HG03097 (cell line): ENCODE data around the gene NLGN1.

ENCODE experiments used
- ATAC-seq: cut with Tn5 transposase; IDR thresholded peaks from one replicate; pipeline ENCODE4 v1.9.1; 2021; ENCODE audit not compliant: unreplicated experiment, low FRiP score

The NLGN1 gene

GRCh38 chr3:173939331-173939730 is 541.8 kb downstream of the NLGN1 start:
- no peak for ATAC-seq

GRCh38 chr3:173943264-173943663 is 545.7 kb downstream of the NLGN1 start:
- ATAC-seq, result no peak

GRCh38 chr3:173945170-173945569 is 547.6 kb downstream of the NLGN1 start:
- no peak for ATAC-seq

GRCh38 chr3:173945806-173946205 is 548.3 kb downstream of the NLGN1 start:
- ATAC-seq, result no peak

GRCh38 chr3:173954647-173955046 is 557.1 kb downstream of the NLGN1 start:
- ATAC-seq, result no peak

GRCh38 chr3:173957646-173958045 is 560.1 kb downstream of the NLGN1 start:
- ATAC-seq, result no peak

- no peak for ATAC-seq
Observed at GRCh38 chr3:173958805-173959204, 561.3 kb downstream of the NLGN1 start.

GRCh38 chr3:173970281-173970680 is 572.7 kb downstream of the NLGN1 start:
- no peak for ATAC-seq

- no peak for ATAC-seq
Observed at GRCh38 chr3:173976281-173976680, 578.7 kb downstream of the NLGN1 start.

- ATAC-seq, result no peak
Observed at GRCh38 chr3:173977747-173978146, 580.2 kb downstream of the NLGN1 start.

GRCh38 chr3:173983343-173983742 is 585.8 kb downstream of the NLGN1 start:
- ATAC-seq, result no peak

GRCh38 chr3:173986861-173987410 is 589.4 kb downstream of the NLGN1 start:
- ATAC-seq, result no peak

- no peak for ATAC-seq
Observed at GRCh38 chr3:173988909-173989308, 591.4 kb downstream of the NLGN1 start.

GRCh38 chr3:173992416-173992815 is 594.9 kb downstream of the NLGN1 start:
- no peak for ATAC-seq

- no peak for ATAC-seq
Observed at GRCh38 chr3:173993299-173993698, 595.8 kb downstream of the NLGN1 start.

GRCh38 chr3:174000675-174001074 is 603.1 kb downstream of the NLGN1 start:
- ATAC-seq, result no peak

- no peak for ATAC-seq
Observed at GRCh38 chr3:174002543-174002942, 605.0 kb downstream of the NLGN1 start.

GRCh38 chr3:174010907-174011306 is 613.4 kb downstream of the NLGN1 start:
- no peak for ATAC-seq

- no peak for ATAC-seq
Observed at GRCh38 chr3:174016186-174016585, 618.6 kb downstream of the NLGN1 start.

- no peak for ATAC-seq
Observed at GRCh38 chr3:174020156-174020555, 622.6 kb downstream of the NLGN1 start.

- no peak for ATAC-seq
Observed at GRCh38 chr3:174023421-174023820, 625.9 kb downstream of the NLGN1 start.

GRCh38 chr3:174028673-174029072 is 631.1 kb downstream of the NLGN1 start:
- no peak for ATAC-seq

- no peak for ATAC-seq
Observed at GRCh38 chr3:174035328-174035886, 637.9 kb downstream of the NLGN1 start.
